EL (cell line): ENCODE measurements around the gene EME1.

Source experiments
- DNase-seq: peaks from one replicate; pipeline ENCODE4 v3.0.0-alpha.2; 2016

The EME1 gene

GRCh38 chr17:50348522-50349242 lies 24.3 kb upstream of the EME1 start:
- peak; percentile 71 for DNase-seq

GRCh38 chr17:50349243-50349600 lies 23.8 kb upstream of the EME1 start:
- DNase-seq, result no peak

GRCh38 chr17:50350733-50351132 lies 22.3 kb upstream of the EME1 start:
- DNase-seq, result no peak

- no peak for DNase-seq
These were observed 20.8 kb upstream of the EME1 start for GRCh38 chr17:50352072-50352692.

- no peak for DNase-seq
These were observed 20.1 kb upstream of the EME1 start for GRCh38 chr17:50352693-50353599.

- no peak for DNase-seq
These were observed 19.3 kb upstream of the EME1 start for GRCh38 chr17:50353600-50354195.

GRCh38 chr17:50354198-50354597 lies 18.8 kb upstream of the EME1 start:
- DNase-seq, result no peak

GRCh38 chr17:50354776-50355175 lies 18.3 kb upstream of the EME1 start:
- no peak for DNase-seq

- no peak for DNase-seq
These were observed 17.7 kb upstream of the EME1 start for GRCh38 chr17:50355336-50355700.

GRCh38 chr17:50355701-50356341 lies 17.2 kb upstream of the EME1 start:
- DNase-seq, result no peak

GRCh38 chr17:50356418-50356817 lies 16.6 kb upstream of the EME1 start:
- no peak for DNase-seq

- no peak for DNase-seq
These were observed 16.0 kb upstream of the EME1 start for GRCh38 chr17:50356892-50357510.

GRCh38 chr17:50358177-50358576 lies 14.9 kb upstream of the EME1 start:
- DNase-seq, result no peak

- DNase-seq, result no peak
These were observed 13.9 kb upstream of the EME1 start for GRCh38 chr17:50359005-50359699.

GRCh38 chr17:50359998-50360461 lies 13.0 kb upstream of the EME1 start:
- DNase-seq, result no peak

- no peak for DNase-seq
These were observed 12.4 kb upstream of the EME1 start for GRCh38 chr17:50360486-50361115.

- peak; percentile 67 for DNase-seq
These were observed 11.2 kb upstream of the EME1 start for GRCh38 chr17:50361561-50362480.

- no peak for DNase-seq
These were observed 10.4 kb upstream of the EME1 start for GRCh38 chr17:50362661-50363060.

GRCh38 chr17:50363217-50364060 lies 9.6 kb upstream of the EME1 start:
- DNase-seq, result peak; percentile 41
